GOT3 (cell line): ENCODE data around the gene RBCK1.

Experiments
- DNase-seq: peaks from one replicate; lab custom pipeline; 2025; ENCODE audit warnings: mixed read lengths; lab: John Stamatoyannopoulos, UW

RBCK1 gene

GRCh38 chr20:399182-399707 lies 8.9 kb upstream of the RBCK1 start:
- DNase-seq, result no peak

- DNase-seq, result no peak
Observed at GRCh38 chr20:400128-400453, 8.0 kb upstream of the RBCK1 start.

- no peak for DNase-seq
Observed at GRCh38 chr20:400454-401275, 7.4 kb upstream of the RBCK1 start.

GRCh38 chr20:401682-402495 lies 6.2 kb upstream of the RBCK1 start:
- no peak for DNase-seq

- no peak for DNase-seq
Observed at GRCh38 chr20:402496-402885, 5.6 kb upstream of the RBCK1 start.

GRCh38 chr20:402898-403581 lies 5.1 kb upstream of the RBCK1 start:
- no peak for DNase-seq

- no peak for DNase-seq
Observed at GRCh38 chr20:403582-403957, 4.5 kb upstream of the RBCK1 start.

- no peak for DNase-seq
Observed at GRCh38 chr20:404088-404487, 4.0 kb upstream of the RBCK1 start.

GRCh38 chr20:406200-407132 lies 1.6 kb upstream of the RBCK1 start:
- DNase-seq, result no peak

- peak; percentile 86 for DNase-seq
Observed at GRCh38 chr20:407133-407952, 756 bp upstream of the RBCK1 start.

- no peak for DNase-seq
Observed at GRCh38 chr20:408843-409696, 971 bp downstream of the RBCK1 start.

- DNase-seq, result no peak
Observed at GRCh38 chr20:409697-410559, 1.8 kb downstream of the RBCK1 start.

- no peak for DNase-seq
Observed at GRCh38 chr20:412081-412480, 4.0 kb downstream of the RBCK1 start.

- DNase-seq, result no peak
Observed at GRCh38 chr20:414161-414560, 6.1 kb downstream of the RBCK1 start.

GRCh38 chr20:415820-416322 lies 7.8 kb downstream of the RBCK1 start:
- no peak for DNase-seq

GRCh38 chr20:416950-417800 lies 9.1 kb downstream of the RBCK1 start:
- no peak for DNase-seq

- DNase-seq, result no peak
Observed at GRCh38 chr20:417801-418342, 9.8 kb downstream of the RBCK1 start.
